ENCODE measurements around the gene DNAH7.

DNAH7 gene

DNA sequence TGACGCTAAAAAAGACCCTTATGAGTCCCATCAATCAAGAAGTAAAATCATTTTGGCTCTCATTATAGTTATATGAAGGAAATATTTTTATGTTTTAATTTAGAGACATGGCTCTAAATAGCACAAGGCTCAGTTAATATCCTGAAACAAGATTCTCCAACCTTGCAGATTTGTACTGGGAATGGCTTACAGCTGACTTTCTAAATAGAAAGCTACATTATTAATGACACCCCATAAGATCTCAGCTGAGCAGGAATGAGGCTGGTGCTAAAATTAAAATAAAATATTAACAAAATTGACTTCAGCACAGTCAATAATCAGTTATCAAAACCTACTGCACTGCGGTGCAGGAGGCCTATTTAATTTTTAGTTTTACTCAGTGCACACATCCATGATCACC, 274.8 kb downstream of the DNAH7 start:
- DNase-seq: no peak

DNA sequence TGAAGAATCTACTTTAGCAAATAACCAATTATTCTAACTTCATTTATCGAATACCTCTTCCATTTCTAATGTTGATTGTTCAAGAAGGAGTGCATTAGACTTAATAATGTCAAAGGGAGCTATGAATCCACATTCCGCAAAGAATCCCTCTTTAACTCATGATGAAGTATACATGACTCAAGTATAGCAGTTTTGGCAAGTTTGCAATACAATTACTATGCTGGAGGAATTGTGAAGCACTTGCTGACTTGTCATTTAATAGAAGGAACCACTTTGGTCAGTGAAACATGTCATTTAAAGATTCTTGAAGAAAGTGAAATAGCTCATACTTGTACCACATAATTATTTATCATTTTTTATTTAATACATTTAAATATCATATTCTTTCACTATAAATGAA, 286.5 kb downstream of the DNAH7 start:
- DNase-seq: no peak

GRCh38 chr2:195779491-195779890, 289.1 kb downstream of the DNAH7 start:
- DNase-seq: peak; percentile 19

GRCh38 chr2:195769975-195770374, 298.7 kb downstream of the DNAH7 start:
- DNase-seq: peak; percentile 24

DNA sequence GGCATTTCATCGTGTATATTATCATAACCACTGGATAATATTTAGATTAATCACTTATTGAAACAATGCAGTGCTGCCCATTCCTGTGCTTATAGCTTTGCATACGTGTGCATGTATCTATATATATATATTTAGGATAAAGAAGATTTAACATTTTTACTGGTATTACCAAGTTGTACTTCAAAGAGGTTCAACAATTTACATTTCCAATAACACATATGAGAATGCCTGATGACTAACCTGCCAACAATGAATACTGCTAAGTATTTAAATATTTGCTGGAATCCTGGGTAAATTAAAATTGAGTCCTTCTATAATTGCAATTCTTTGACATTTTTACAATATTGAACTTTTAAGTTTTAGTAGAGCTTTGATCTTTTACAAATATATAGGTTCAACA, 300.2 kb downstream of the DNAH7 start:
- DNase-seq: no peak

- DNase-seq: no peak
These were observed 301.9 kb downstream of the DNAH7 start for GRCh38 chr2:195766691-195767090.

- DNase-seq: peak; percentile 10
These were observed 304.8 kb downstream of the DNAH7 start for GRCh38 chr2:195763866-195764265.

- no peak for DNase-seq
These were observed 308.8 kb downstream of the DNAH7 start for GRCh38 chr2:195759877-195760276.

DNA sequence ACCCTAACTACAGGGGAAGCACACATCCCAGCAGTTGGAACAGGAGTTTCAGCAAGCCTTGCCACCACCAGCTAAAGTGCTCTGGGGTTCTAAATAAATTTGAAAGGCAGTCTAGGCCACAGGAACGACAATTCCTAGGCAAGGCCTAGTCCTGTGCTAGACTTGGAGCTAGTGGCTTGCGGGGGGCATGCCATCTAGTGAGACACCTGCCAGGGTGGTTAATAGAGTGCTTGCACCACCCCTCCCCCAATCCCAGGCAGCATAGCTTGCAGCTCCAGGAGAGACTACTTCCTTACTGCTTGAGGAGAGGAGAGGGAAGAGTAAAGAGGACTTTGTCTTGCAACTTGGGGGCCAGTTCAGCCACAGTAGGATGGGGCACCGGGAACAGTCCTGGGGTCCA, 309.8 kb downstream of the DNAH7 start:
- no peak for DNase-seq

DNA sequence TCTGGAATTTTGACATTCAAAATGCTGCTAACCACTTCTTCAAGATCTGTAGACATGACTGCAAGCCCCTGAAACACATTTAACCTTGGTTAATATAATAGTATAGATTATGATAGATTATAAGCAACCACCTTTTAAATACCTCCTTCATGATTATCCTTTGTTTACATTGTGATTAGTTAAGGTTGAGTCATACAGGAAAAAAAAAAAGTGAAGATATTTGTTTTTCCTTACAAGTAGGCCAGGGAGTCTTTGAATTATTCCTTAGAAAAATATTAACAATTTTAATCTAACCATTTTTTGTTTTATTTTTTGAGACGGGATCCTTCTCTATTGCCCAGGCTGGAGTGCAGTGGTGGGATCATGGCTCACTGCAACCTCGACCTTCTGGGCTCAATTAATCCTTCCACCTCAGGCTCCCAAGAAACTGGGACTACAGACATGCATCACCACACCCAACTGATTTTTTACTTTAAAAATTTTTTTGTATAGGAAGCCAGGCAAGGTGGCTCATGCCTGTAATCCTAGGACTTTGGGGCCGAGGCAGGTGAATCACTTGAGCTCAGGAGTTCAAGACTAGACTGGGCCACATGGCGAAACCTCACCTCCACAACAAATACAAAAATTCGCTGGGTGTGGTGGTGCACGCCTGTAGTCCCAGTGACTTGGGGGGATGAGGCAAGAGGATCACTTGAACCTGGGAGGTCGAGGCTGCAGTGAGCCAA, 312.3 kb downstream of the DNAH7 start:
- DNase-seq: no peak

DNA sequence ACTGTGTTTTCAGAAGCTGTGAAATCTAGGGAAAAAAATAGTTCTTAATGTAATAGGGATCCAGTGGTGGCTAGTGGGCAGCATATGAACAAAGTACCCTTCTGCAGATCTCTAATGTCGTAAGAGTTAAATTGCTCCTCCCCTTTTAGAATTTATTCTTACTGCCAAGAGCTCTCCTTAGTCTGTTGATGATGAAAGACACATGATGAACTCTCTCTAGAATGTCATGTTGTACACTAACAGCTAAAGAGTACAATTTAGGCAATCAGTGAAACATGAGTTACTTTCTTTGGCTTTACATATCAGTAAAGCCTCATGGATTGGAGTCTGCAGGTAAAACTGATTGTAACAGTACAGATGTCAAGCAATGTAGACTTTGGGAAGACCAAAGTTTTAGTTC, 327.4 kb downstream of the DNAH7 start:
- no peak for DNase-seq

GRCh38 chr2:195737511-195738325, 330.9 kb downstream of the DNAH7 start:
- DNase-seq: no peak

DNA sequence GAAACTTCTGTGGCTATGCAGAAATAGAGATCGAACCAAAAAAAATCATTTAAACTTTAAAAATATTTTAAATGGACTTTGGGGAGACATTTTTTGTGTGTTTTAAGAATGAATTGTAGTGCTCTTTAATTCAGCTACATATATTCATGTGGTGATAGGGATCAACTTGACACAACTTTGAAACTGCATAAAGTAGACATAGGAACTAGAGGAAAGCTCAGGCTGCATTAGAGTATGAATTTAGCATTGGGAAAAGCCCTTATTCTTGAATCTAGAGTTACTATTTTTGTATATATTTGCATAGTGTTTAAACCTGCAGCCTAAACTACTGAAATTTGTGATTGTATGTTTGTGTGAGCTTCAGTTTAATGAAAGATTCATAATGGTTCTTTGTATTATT, 333.3 kb downstream of the DNAH7 start:
- DNase-seq: no peak

- DNase-seq: no peak
These were observed 333.7 kb downstream of the DNAH7 start for GRCh38 chr2:195734931-195735330.

GRCh38 chr2:195734395-195734794, 334.2 kb downstream of the DNAH7 start:
- no peak for DNase-seq

DNA sequence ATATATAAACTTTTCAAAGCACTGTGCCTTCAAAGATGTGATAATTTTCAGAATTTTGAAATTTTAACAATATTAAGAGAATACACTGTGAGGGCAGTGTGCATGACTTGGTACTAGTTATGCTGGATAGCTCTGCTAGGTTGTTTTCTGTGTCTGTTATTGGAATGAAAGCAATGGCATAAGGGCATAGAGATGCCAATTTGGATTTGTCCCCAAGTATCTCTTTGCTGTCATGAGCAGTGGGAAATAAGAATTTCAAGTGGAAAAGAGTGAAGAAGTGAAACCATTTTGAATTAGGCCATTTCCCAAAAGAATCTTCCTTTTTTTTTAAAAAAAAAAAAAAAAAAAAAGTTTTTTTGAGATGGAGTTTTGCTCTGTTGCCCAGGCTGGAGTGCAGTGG, 334.8 kb downstream of the DNAH7 start:
- DNase-seq: no peak

DNA sequence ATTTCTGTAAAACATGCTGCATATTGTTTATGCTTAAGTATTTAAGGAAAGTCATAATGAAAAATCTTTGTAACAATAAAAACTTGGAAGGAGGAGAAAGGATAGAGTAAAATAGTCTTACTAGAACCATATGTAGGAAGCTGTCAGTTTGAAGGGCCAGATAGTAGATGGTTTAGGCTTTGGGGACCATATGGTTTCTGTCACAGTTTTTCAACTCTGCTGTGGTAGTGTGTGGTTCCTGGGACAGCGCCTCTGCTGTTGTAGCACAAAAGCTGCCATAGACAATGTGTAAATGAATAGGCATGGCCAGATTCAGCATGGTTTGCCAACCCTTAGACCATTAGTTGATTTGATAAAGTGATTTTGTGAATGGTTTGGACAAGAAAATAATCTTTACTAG, 336.1 kb downstream of the DNAH7 start:
- no peak for DNase-seq

DNA sequence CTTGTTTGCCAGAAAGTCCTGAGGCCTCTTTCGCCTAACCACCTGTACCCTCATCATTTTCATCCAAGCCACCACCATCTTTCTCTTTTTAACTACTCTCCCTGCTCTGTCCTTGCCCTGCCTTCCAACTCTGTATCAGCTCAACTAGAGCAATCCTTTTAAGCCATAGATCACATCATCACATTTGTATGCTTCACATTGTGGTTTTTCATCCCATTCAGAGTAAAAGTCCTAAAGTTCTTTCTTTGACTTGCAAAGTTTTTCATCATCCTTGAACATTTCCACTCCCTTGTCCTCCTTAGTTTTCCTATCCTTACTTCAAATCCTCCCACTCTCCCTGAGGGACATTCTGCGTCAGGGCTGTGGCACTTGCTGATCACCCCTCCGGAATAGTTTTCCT, 337.7 kb downstream of the DNAH7 start:
- DNase-seq: no peak

- DNase-seq: no peak
These were observed 341.5 kb downstream of the DNAH7 start for GRCh38 chr2:195727106-195727505.

DNA sequence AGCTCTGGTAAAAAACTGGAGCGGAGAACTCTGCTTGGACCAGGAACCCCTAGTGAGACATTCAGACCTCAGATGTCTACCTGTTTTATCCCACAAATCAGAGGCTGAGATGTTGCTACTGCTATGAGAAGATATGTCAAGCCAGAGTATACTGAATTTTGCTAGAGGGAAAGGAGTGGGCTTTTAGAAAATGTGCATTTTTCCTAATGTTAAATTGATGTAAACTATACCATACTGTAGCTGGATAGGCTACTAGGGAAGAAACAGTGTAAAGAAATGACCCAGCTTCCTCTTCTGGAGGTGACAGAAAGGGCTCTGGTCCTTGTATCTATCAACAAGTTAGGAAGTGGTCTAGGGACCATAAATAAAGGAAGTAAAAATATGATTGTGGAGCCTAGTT, 346.6 kb downstream of the DNAH7 start:
- DNase-seq: no peak

- no peak for DNase-seq
These were observed 347.6 kb downstream of the DNAH7 start for GRCh38 chr2:195721042-195721441.

DNA sequence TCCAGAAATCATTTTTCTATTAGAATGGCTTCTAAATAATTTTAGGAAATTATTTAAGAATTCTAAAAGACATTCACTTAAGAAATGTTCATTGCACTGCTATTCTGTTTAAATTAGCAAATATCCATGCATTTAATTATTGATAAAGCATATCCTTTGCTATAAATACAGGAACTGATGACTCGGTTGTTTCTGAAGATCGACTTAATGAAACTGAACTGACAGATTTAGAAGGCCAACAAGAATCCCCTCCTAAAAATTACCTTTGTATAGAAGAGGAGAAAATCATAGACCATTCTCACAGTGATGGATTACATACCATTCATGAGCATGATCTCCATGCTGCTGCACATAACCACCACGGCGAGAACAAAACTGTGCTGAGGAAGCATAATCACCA, 352.2 kb downstream of the DNAH7 start:
- no peak for DNase-seq

DNA sequence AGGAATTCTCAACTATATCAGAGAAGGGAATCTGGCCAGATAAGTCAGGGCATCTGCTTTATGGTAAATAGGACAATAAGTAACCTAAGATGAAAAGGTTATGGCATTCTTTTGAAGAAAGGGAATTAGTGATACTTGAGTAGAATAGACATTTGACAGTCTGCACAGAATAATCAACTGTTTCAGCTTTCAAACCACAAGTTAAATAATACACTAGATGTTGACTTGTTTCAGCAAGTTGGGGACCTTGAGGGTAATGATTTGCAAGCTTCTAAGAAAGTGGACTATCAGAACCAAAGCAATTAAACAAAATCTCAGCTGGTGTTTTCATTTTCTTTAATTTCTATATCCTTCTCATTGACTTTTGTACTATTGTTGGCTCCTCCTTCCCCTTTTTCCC, 357.2 kb downstream of the DNAH7 start:
- no peak for DNase-seq
